HG03442 (cell line): ENCODE data around the gene CNTN4.

Experiments used
- ATAC-seq: cut with Tn5 transposase; IDR thresholded peaks from one replicate; pipeline ENCODE4 v1.9.1; 2021; ENCODE audit warnings: mild to moderate bottlenecking, moderate library complexity; ENCODE audit not compliant: unreplicated experiment

Gene CNTN4

GRCh38 chr3:2568929-2569328 lies 470.3 kb downstream of the CNTN4 start:
- no peak for ATAC-seq

- ATAC-seq = no peak
These were observed 478.9 kb downstream of the CNTN4 start for GRCh38 chr3:2577571-2577970.

- ATAC-seq = no peak
These were observed 479.9 kb downstream of the CNTN4 start for GRCh38 chr3:2578560-2578959.

GRCh38 chr3:2579206-2579605 lies 480.5 kb downstream of the CNTN4 start:
- no peak for ATAC-seq

GRCh38 chr3:2583046-2583445 lies 484.4 kb downstream of the CNTN4 start:
- no peak for ATAC-seq

- ATAC-seq = no peak
These were observed 490.8 kb downstream of the CNTN4 start for GRCh38 chr3:2589336-2589969.

- ATAC-seq = no peak
These were observed 496.8 kb downstream of the CNTN4 start for GRCh38 chr3:2595486-2595885.

- no peak for ATAC-seq
These were observed 498.9 kb downstream of the CNTN4 start for GRCh38 chr3:2597615-2598014.

GRCh38 chr3:2599471-2599870 lies 500.8 kb downstream of the CNTN4 start:
- ATAC-seq = no peak

GRCh38 chr3:2603692-2604289 lies 505.1 kb downstream of the CNTN4 start:
- ATAC-seq = no peak

GRCh38 chr3:2614578-2614977 lies 515.9 kb downstream of the CNTN4 start:
- no peak for ATAC-seq

GRCh38 chr3:2615080-2615479 lies 516.4 kb downstream of the CNTN4 start:
- no peak for ATAC-seq

- no peak for ATAC-seq
These were observed 524.8 kb downstream of the CNTN4 start for GRCh38 chr3:2623436-2623835.

- ATAC-seq = no peak
These were observed 529.5 kb downstream of the CNTN4 start for GRCh38 chr3:2628117-2628516.

GRCh38 chr3:2635511-2635910 lies 536.8 kb downstream of the CNTN4 start:
- no peak for ATAC-seq

- no peak for ATAC-seq
These were observed 544.9 kb downstream of the CNTN4 start for GRCh38 chr3:2643606-2644005.

- no peak for ATAC-seq
These were observed 546.3 kb downstream of the CNTN4 start for GRCh38 chr3:2645001-2645400.

- ATAC-seq = no peak
These were observed 552.1 kb downstream of the CNTN4 start for GRCh38 chr3:2650746-2651145.

GRCh38 chr3:2652386-2652785 lies 553.7 kb downstream of the CNTN4 start:
- ATAC-seq = no peak

- ATAC-seq = no peak
These were observed 555.0 kb downstream of the CNTN4 start for GRCh38 chr3:2653706-2654105.

GRCh38 chr3:2655229-2655701 lies 556.6 kb downstream of the CNTN4 start:
- no peak for ATAC-seq

GRCh38 chr3:2656806-2657777 lies 558.4 kb downstream of the CNTN4 start:
- no peak for ATAC-seq
